ENCODE results near the gene POU6F2. TPM values are rescaled to one million over a fixed set of nuclear protein-coding genes. Genes with fewer than 3 reads are reported as not detected.

The POU6F2 gene
- total RNA-seq, 1 donor from 2014 or later: 34.7 TPM

GRCh38 chr7:39197831-39198230 is 220.1 kb downstream of the POU6F2 start:
- H3K4me1 Mint-ChIP-seq (ENCODE audit: low read depth, unreplicated experiment): no peaks in the 10 kb centered on the region
- H3K27ac Mint-ChIP-seq (ENCODE audit: unreplicated experiment): no peak overlapping the region
- H3K9me3 Mint-ChIP-seq (ENCODE audit: unreplicated experiment): no peaks in the 10 kb centered on the region
- DNase-seq: no peak
- peaks cover 3% of the 10 kb centered on the region for H3K27me3 Mint-ChIP-seq (ENCODE audit: unreplicated experiment)
- H3K36me3 Mint-ChIP-seq (ENCODE audit: unreplicated experiment): no peaks in the 10 kb centered on the region
- no peak for TF ChIP-seq CTCF (IDR thresholded peaks at IDR 0.05; ENCODE audit: partially characterized antibody, unreplicated experiment)
- no peak overlapping the region for H3K4me3 Mint-ChIP-seq (ENCODE audit: unreplicated experiment)

- no peak for DNase-seq
- Mint-ChIP-seq H3K9me3 (ENCODE audit: unreplicated experiment) (no peaks in the 10 kb centered on the region), H3K27me3 (ENCODE audit: unreplicated experiment) (peaks cover 3% of the 10 kb centered on the region), H3K36me3 (ENCODE audit: unreplicated experiment) (no peaks in the 10 kb centered on the region), H3K27ac (ENCODE audit: unreplicated experiment) (no peak overlapping the region), H3K4me1 (ENCODE audit: low read depth, unreplicated experiment) (no peaks in the 10 kb centered on the region), H3K4me3 (ENCODE audit: unreplicated experiment) (no peak overlapping the region)
- TF ChIP-seq CTCF (IDR thresholded peaks at IDR 0.05; ENCODE audit: partially characterized antibody, unreplicated experiment): no peak
These were observed 220.8 kb downstream of the POU6F2 start for GRCh38 chr7:39198556-39198955.

GRCh38 chr7:39199006-39199405 is 221.3 kb downstream of the POU6F2 start:
- Mint-ChIP-seq H3K4me1 (ENCODE audit: low read depth, unreplicated experiment) (no peaks in the 10 kb centered on the region), H3K9me3 (ENCODE audit: unreplicated experiment) (no peaks in the 10 kb centered on the region), H3K4me3 (ENCODE audit: unreplicated experiment) (no peak overlapping the region), H3K27ac (ENCODE audit: unreplicated experiment) (no peak overlapping the region), H3K36me3 (ENCODE audit: unreplicated experiment) (no peaks in the 10 kb centered on the region), H3K27me3 (ENCODE audit: unreplicated experiment) (peaks cover 3% of the 10 kb centered on the region)
- TF ChIP-seq CTCF (IDR thresholded peaks at IDR 0.05; ENCODE audit: partially characterized antibody, unreplicated experiment): no peak
- DNase-seq: no peak

- no peak for DNase-seq
- H3K4me3 Mint-ChIP-seq (ENCODE audit: unreplicated experiment): no peak overlapping the region
- H3K27me3 Mint-ChIP-seq (ENCODE audit: unreplicated experiment): peaks cover 3% of the 10 kb centered on the region
- no peak for TF ChIP-seq CTCF (IDR thresholded peaks at IDR 0.05; ENCODE audit: partially characterized antibody, unreplicated experiment)
- H3K9me3 Mint-ChIP-seq (ENCODE audit: unreplicated experiment): no peaks in the 10 kb centered on the region
- no peaks in the 10 kb centered on the region for H3K36me3 Mint-ChIP-seq (ENCODE audit: unreplicated experiment)
- H3K27ac Mint-ChIP-seq (ENCODE audit: unreplicated experiment): no peak overlapping the region
- no peaks in the 10 kb centered on the region for H3K4me1 Mint-ChIP-seq (ENCODE audit: low read depth, unreplicated experiment)
These were observed 222.2 kb downstream of the POU6F2 start for GRCh38 chr7:39199951-39200350.

GRCh38 chr7:39202041-39202440 is 224.3 kb downstream of the POU6F2 start:
- no peak for DNase-seq
- Mint-ChIP-seq H3K27ac (ENCODE audit: unreplicated experiment) (no peak overlapping the region), H3K36me3 (ENCODE audit: unreplicated experiment) (no peaks in the 10 kb centered on the region), H3K27me3 (ENCODE audit: unreplicated experiment) (peaks cover 2% of the 10 kb centered on the region), H3K9me3 (ENCODE audit: unreplicated experiment) (no peaks in the 10 kb centered on the region), H3K4me1 (ENCODE audit: low read depth, unreplicated experiment) (no peaks in the 10 kb centered on the region), H3K4me3 (ENCODE audit: unreplicated experiment) (no peak overlapping the region)
- no peak for TF ChIP-seq CTCF (IDR thresholded peaks at IDR 0.05; ENCODE audit: partially characterized antibody, unreplicated experiment)
